HAP-1 (cell line): Measurements from ENCODE around the gene SND1.

ENCODE experiments used
- DNase-seq, 2 experiments: peaks; one replicate each; pipeline ENCODE4 v3.0.0-alpha.2; 2016 to 2020; ENCODE audit warnings: low spot score in 2 of 2
- H3K27me3 ChIP-seq: fragments of 250-450 bp; sonication (Bioruptor Pico); 2 replicates; pipeline ENCODE4 v1.5.1; 2020; ENCODE audit warnings: low read depth, mild to moderate bottlenecking, moderate library complexity
- H3K36me3 ChIP-seq: fragments of 250-450 bp; sonication (Bioruptor Pico); replicated peaks from 2 replicates; pipeline ENCODE4 v1.5.1; 2020; ENCODE audit warnings: mild to moderate bottlenecking
- H3K4me1 ChIP-seq: fragments of 250-450 bp; sonication (Bioruptor Pico); 2 replicates; pipeline ENCODE4 v1.5.1; 2020; ENCODE audit warnings: mild to moderate bottlenecking
- H3K4me3 ChIP-seq: fragments of 250-450 bp; sonication (Bioruptor Pico); 2 replicates; pipeline ENCODE4 v1.5.1; 2020; ENCODE audit warnings: mild to moderate bottlenecking, moderate library complexity
- H3K9me3 ChIP-seq: fragments of 250-450 bp; sonication (Bioruptor Pico); 2 replicates; pipeline ENCODE4 v1.5.1; 2020; ENCODE audit warnings: mild to moderate bottlenecking, moderate library complexity
- in situ Hi-C: fragments of 300-500 bp; cut with MboI; formaldehyde crosslinking; loops from 3 replicates; pipeline ENCODE4 v1.14.3; 2020; ENCODE audit warnings: low sequenced_read_pairs, inconsistent platforms, mixed read lengths

SND1 gene

GRCh38 chr7:127738859-127739258 is 86.9 kb downstream of the SND1 start:
- Histone ChIP-seq H3K27me3 (no peaks in the 10 kb centered on the region), H3K9me3 (no peaks in the 10 kb centered on the region), H3K36me3 (peaks cover 8% of the 10 kb centered on the region), H3K4me1 (peaks cover 20% of the 10 kb centered on the region), H3K4me3 (no peak overlapping the region)
- DNase-seq, result no peak
- in situ Hi-C loops, result no loop called here

GRCh38 chr7:127741764-127742375 is 89.9 kb downstream of the SND1 start:
- H3K36me3 ChIP-seq, result peaks cover 7% of the 10 kb centered on the region

GRCh38 chr7:127745445-127745844 is 93.5 kb downstream of the SND1 start:
- Histone ChIP-seq H3K9me3 (no peaks in the 10 kb centered on the region), H3K4me3 (no peak overlapping the region), H3K4me1 (peaks cover 30% of the 10 kb centered on the region), H3K27me3 (no peaks in the 10 kb centered on the region), H3K36me3 (peaks cover 3% of the 10 kb centered on the region; the same call in 1 of the 2 replicates)
- in situ Hi-C loops, result no loop called here
- no peak for DNase-seq

More at GRCh38 chr7:127741764-127742375, 89.9 kb downstream of the SND1 start:
- peak; percentile 17 to 55 for DNase-seq
- in situ Hi-C loops, result no loop called here
- H3K9me3 ChIP-seq, result no peaks in the 10 kb centered on the region
- H3K4me1 ChIP-seq, result peaks cover 32% of the 10 kb centered on the region
- no peak overlapping the region for H3K4me3 ChIP-seq
- no peaks in the 10 kb centered on the region for H3K27me3 ChIP-seq

DNA sequence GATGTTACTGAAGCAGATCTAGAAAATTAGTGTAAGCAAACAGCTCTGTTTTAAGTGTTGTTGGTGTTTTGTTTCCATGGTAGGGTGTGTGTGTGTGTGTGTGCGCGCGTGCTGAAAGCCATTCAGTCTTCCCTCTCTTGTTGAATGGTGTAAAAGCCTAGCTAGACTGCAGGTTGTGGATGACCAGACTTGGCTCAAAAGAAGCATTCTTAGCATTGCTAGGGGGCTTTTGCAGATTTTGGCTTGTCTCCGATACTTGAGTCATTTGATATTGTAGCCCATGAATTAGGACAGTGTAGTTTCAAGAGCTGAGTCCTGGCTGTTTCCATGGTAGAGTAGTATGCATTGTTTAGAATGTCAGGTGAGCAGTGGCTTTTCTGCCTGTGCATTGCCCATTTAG is 99.1 kb downstream of the SND1 start:
- no peaks in the 10 kb centered on the region for H3K9me3 ChIP-seq
- peaks cover 3% of the 10 kb centered on the region; the same call in 1 of the 2 replicates for H3K36me3 ChIP-seq
- H3K4me1 ChIP-seq, result peaks cover 6% of the 10 kb centered on the region
- no peak overlapping the region for H3K4me3 ChIP-seq
- in situ Hi-C loops, result no loop called here
- DNase-seq, result no peak
- no peaks in the 10 kb centered on the region for H3K27me3 ChIP-seq

GRCh38 chr7:127751490-127752448 is 99.8 kb downstream of the SND1 start:
- H3K4me1 ChIP-seq, result peaks cover under 1% of the 10 kb centered on the region; the same call in 1 of the 2 replicates
- in situ Hi-C loops, result no loop called here
- no peak for DNase-seq
- H3K36me3 ChIP-seq, result peaks cover 3% of the 10 kb centered on the region; the same call in 1 of the 2 replicates
- no peaks in the 10 kb centered on the region for H3K9me3 ChIP-seq
- H3K4me3 ChIP-seq, result no peak overlapping the region
- H3K27me3 ChIP-seq, result no peaks in the 10 kb centered on the region

GRCh38 chr7:127752829-127753228 is 100.8 kb downstream of the SND1 start:
- DNase-seq, result no peak
- H3K36me3 ChIP-seq, result peaks cover 3% of the 10 kb centered on the region; the same call in 1 of the 2 replicates
- no peaks in the 10 kb centered on the region for H3K4me1 ChIP-seq
- no peak overlapping the region for H3K4me3 ChIP-seq
- no peaks in the 10 kb centered on the region for H3K27me3 ChIP-seq
- in situ Hi-C loops, result no loop called here
- H3K9me3 ChIP-seq, result no peaks in the 10 kb centered on the region

DNA sequence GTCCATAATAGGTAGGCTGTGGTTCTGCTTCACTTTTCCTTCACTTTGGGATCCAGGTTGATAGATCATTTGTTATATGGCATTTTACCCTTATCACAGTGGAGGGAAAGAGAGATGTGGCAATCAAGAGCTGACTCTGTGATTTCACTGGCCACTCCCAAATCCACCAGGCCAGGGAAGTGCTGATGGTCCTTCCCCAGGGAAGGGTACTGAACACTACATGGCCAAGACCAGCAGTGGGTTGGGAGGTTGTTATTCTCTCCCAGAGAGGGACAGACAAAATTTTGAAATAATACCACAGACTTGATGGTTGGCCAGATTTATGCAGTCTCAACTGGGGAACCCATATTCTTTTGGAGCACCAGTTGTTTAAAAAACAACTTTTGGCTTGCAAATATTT is 102.5 kb downstream of the SND1 start:
- in situ Hi-C loops, result no loop called here
- no peak overlapping the region for H3K4me3 ChIP-seq
- DNase-seq, result no peak
- no peaks in the 10 kb centered on the region for H3K27me3 ChIP-seq
- no peaks in the 10 kb centered on the region for H3K36me3 ChIP-seq
- no peaks in the 10 kb centered on the region for H3K9me3 ChIP-seq
- H3K4me1 ChIP-seq, result no peaks in the 10 kb centered on the region

GRCh38 chr7:127755521-127755920 is 103.5 kb downstream of the SND1 start:
- H3K4me1 ChIP-seq, result no peaks in the 10 kb centered on the region
- no peaks in the 10 kb centered on the region for H3K9me3 ChIP-seq
- DNase-seq, result no peak
- in situ Hi-C loops, result no loop called here
- no peak overlapping the region for H3K4me3 ChIP-seq
- no peaks in the 10 kb centered on the region for H3K27me3 ChIP-seq
- no peaks in the 10 kb centered on the region for H3K36me3 ChIP-seq

DNA sequence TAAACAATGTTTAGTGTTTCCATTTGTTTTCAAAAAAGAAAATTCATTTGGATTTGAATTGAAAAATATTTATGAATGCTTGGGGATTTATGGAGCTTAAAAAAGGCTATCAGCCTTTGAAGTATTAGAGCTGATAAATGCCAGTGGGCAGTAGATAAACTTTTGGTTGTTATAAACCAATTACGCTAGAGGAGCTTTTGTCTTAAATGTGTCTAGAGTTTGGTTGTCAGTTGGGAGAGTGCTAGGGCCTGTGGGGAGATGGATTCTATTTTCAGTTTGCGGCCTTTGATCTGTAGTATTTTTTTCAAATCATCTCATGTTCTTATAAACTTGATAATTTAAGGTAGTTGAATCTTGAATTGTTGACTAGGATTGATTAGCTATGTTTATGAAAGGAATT is 104.0 kb downstream of the SND1 start:
- Histone ChIP-seq H3K4me3 (no peak overlapping the region), H3K36me3 (no peaks in the 10 kb centered on the region), H3K4me1 (no peaks in the 10 kb centered on the region), H3K27me3 (no peaks in the 10 kb centered on the region), H3K9me3 (no peaks in the 10 kb centered on the region)
- in situ Hi-C loops, result no loop called here
- no peak for DNase-seq

DNA sequence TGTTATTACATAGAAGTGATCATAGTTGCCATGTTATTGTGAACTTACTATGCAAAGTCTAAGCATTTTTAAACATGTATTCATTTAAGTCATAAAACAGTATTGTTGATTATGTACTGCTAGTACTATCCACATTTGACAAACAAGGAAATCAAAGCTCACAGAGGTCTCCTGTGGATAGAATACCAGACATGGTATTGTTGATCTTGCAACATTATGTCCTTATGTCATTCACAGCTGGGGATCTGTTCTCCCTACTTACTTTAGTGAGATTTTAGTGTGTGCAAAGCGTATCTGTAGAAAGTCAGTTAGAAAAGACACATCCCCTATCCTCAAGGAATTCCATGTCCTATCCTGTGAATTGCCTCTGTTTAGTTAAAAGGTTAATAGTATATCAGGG is 106.1 kb downstream of the SND1 start:
- Histone ChIP-seq H3K4me3 (no peak overlapping the region), H3K36me3 (no peaks in the 10 kb centered on the region), H3K27me3 (no peaks in the 10 kb centered on the region), H3K9me3 (no peaks in the 10 kb centered on the region), H3K4me1 (no peaks in the 10 kb centered on the region)
- no peak for DNase-seq
- in situ Hi-C loops, result no loop called here

GRCh38 chr7:127758845-127759244 is 106.9 kb downstream of the SND1 start:
- Histone ChIP-seq H3K4me3 (no peak overlapping the region), H3K27me3 (no peaks in the 10 kb centered on the region), H3K36me3 (no peaks in the 10 kb centered on the region), H3K4me1 (no peaks in the 10 kb centered on the region), H3K9me3 (no peaks in the 10 kb centered on the region)
- in situ Hi-C loops, result no loop called here
- no peak for DNase-seq

DNA sequence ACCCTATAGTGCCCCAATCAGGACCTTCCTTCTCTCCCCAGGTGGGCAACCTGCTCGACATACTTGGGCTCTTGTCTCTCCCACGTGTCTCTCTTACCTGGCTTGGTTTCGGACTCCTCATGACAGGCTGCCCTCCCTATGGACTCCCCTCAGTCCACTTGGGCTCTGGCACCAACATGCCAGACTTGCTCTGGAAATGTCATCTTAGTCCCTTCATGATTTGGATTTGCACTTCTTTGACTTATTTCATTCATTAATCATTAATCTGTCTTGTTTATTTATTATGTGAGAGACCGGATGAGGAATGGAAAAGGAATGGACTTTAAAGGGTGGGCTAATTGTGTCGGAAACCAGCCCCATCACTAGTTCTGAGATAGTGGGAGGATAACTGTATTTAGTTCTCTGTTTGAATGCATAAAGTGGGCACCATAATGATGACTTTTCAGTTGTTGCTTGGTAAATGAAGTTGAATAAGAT is 108.0 kb downstream of the SND1 start:
- Histone ChIP-seq H3K27me3 (no peaks in the 10 kb centered on the region), H3K4me3 (no peak overlapping the region), H3K4me1 (no peaks in the 10 kb centered on the region), H3K9me3 (no peaks in the 10 kb centered on the region), H3K36me3 (no peaks in the 10 kb centered on the region)
- in situ Hi-C loops, result no loop called here
- no peak for DNase-seq

DNA sequence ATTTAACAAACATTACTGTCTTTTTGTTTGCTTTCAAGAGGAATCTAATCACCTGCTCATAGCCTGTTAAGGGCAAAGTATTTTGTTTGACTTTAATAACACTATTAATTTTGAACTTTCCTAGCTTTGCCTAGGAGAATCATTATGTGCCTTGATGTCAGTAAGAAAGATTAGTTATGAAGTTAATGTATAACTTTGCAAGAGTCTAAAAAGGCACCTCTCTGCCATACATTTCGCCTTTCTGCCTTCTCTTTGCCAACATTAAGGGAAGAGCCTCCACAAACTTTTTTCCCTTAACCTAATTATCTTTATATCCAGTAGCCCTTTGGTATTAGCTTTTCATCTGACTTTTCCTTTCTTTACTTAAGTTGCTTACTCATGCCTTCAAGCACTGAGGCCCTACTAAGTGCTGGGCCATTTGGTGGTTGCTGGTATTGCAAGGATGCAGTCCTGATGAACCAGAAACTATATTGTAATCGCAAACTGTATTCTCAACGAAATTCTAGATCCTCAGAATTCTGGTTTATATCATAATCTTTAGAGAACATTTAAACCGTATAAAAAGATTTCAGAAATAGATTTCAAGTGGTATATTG is 108.5 kb downstream of the SND1 start:
- in situ Hi-C loops, result no loop called here
- Histone ChIP-seq H3K36me3 (no peaks in the 10 kb centered on the region), H3K27me3 (no peaks in the 10 kb centered on the region), H3K9me3 (no peaks in the 10 kb centered on the region), H3K4me3 (no peak overlapping the region), H3K4me1 (no peaks in the 10 kb centered on the region)
- no peak for DNase-seq

DNA sequence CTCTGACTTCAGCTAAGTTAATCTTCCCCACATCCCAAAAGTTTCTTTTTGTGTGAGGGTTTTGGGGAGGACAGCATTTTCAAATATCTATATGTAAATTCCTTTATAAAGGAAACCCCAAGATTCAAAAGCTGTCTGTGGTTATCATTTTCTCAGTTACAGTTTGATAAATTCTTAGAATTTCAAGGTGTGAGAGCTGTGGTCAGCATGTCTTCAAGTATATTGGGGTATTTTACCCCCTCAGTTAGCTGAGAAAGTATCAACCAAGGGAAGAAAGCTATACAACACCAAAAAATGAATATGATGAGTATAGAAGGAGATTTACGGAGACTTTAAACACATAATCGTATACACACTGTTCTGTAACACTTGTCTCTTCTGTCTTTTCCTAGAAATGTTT is 109.2 kb downstream of the SND1 start:
- Histone ChIP-seq H3K9me3 (no peaks in the 10 kb centered on the region), H3K27me3 (no peaks in the 10 kb centered on the region), H3K4me1 (no peaks in the 10 kb centered on the region), H3K36me3 (no peaks in the 10 kb centered on the region), H3K4me3 (no peak overlapping the region)
- DNase-seq, result no peak
- in situ Hi-C loops, result no loop called here
